Left lung (tissue), 10 donors: ENCODE results near the gene PRPF39. TPM values are rescaled to one million over a fixed set of nuclear protein-coding genes. Genes with fewer than 3 reads are reported as not detected.

Experiments used
- ATAC-seq: fragments of 200-7000 bp; cut with Tn5 transposase; one replicate; pipeline ENCODE4 v1.9.1; 2020; ENCODE audit warnings: moderate library complexity
- DNase-seq, 4 donors: peaks; one replicate each; pipeline ENCODE4 v3.0.0-alpha.2; 2013 to 2020
- H3K27ac ChIP-seq, 2 donors: fragments of 200-600 bp; sonication (generic) in 1 of 2; one replicate each; pipeline versions ENCODE4 v1.5.0 to v1.8.0; 2020 to 2021
- H3K27me3 ChIP-seq, 2 donors: fragments of 200-600 bp; sonication (generic) in 1 of 2; one replicate each; pipeline versions ENCODE4 v1.5.0 to v1.8.0; 2020 to 2021
- H3K36me3 ChIP-seq, 2 donors: fragments of 200-600 bp; sonication (generic) in 1 of 2; one replicate each; pipeline versions ENCODE4 v1.5.0 to v1.8.0; 2020 to 2021
- H3K4me1 ChIP-seq, 2 donors: fragments of 200-600 bp; one replicate each; pipeline ENCODE4 v1.8.0; 2021
- H3K4me3 ChIP-seq, 2 donors: fragments of 200-600 bp; sonication (generic) in 1 of 2; one replicate each; pipeline versions ENCODE4 v1.5.0 to v1.8.0; 2020 to 2021; ENCODE audit warnings: mild to moderate bottlenecking in 1 of 2
- H3K9me3 ChIP-seq, 2 donors: fragments of 200-600 bp; sonication (generic) in 1 of 2; one replicate each; pipeline versions ENCODE4 v1.5.0 to v1.8.0; 2020 to 2021
- intact Hi-C, 2 donors: fragments of 100-400 bp; cut with DNase I; formaldehyde crosslinking; loops; one replicate each; pipeline versions ENCODE4 v1.11.2 to v1.14.2; 2022
- polyA plus RNA-seq, 6 donors: library from polyadenylated mRNA; unstranded; fragments of 120-200 nt; gene quantifications; one replicate each; pipeline ENCODE4 v1.2.1, GENCODE V29; 2013; ENCODE audit not compliant: insufficient read length in 6 of 6
- total RNA-seq, 2 donors: library from RNA; stranded (reverse); fragmentation: NEBNext Ultra II Directional; extraction: Animal tissue kit (Norgen Biotek cat#: 25700); gene quantifications; one replicate each; pipeline ENCODE4 v1.2.1, GENCODE V29; 2021
- TF ChIP-seq, protein P1 (sequence below), 2 donors: fragments of 200-600 bp; sonication (generic) in 1 of 2; IDR thresholded peaks; one replicate each; pipeline versions ENCODE4 v1.5.0 to v1.8.0; 2021; ENCODE audit warnings: antibody characterized with exemption in 2 of 2
- donor health status: DM: no; HTN: yes; CAD: no.
- donor health status: DM: no; HTN: no; CAD: no.

Gene PRPF39
- total and polyA plus RNA-seq, 8 donors: 18.5 to 103 (median 73.8) TPM

DNA sequence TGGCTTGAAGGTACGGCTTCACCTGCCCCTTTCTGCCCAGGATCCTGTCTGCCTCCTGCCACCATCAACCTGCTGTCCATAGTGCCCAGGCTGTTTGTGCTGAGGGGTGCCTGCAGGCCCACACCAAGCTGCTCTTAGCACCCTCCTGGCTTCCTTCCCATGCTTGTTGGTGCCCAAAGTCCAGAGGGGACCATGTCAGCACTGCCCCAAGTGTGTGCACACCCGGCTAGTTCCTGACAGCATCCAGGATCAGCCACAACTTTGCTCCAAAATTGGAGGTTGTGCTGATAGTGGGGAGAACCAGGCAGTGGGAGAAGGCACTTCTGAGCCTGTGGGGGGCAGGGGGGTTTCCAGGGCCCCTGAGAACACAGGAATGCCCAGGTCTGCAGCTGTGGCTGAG is 44.5 kb upstream of the PRPF39 start:
- Histone ChIP-seq H3K27ac (no peak overlapping the region), H3K4me1 (no peaks in the 10 kb centered on the region), H3K9me3 (peaks cover 0 to 12% of the 10 kb centered on the region in 2 donors), H3K36me3 (peaks cover 0 to 37% of the 10 kb centered on the region in 2 donors), H3K4me3 (no peak overlapping the region), H3K27me3 (no peaks in the 10 kb centered on the region)
- TF ChIP-seq, protein P1, sequence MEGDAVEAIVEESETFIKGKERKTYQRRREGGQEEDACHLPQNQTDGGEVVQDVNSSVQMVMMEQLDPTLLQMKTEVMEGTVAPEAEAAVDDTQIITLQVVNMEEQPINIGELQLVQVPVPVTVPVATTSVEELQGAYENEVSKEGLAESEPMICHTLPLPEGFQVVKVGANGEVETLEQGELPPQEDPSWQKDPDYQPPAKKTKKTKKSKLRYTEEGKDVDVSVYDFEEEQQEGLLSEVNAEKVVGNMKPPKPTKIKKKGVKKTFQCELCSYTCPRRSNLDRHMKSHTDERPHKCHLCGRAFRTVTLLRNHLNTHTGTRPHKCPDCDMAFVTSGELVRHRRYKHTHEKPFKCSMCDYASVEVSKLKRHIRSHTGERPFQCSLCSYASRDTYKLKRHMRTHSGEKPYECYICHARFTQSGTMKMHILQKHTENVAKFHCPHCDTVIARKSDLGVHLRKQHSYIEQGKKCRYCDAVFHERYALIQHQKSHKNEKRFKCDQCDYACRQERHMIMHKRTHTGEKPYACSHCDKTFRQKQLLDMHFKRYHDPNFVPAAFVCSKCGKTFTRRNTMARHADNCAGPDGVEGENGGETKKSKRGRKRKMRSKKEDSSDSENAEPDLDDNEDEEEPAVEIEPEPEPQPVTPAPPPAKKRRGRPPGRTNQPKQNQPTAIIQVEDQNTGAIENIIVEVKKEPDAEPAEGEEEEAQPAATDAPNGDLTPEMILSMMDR (IDR thresholded peaks at IDR 0.05): no peak
- ATAC-seq (no peak), DNase-seq (no peak)
- intact Hi-C loops: no loop called here

DNA sequence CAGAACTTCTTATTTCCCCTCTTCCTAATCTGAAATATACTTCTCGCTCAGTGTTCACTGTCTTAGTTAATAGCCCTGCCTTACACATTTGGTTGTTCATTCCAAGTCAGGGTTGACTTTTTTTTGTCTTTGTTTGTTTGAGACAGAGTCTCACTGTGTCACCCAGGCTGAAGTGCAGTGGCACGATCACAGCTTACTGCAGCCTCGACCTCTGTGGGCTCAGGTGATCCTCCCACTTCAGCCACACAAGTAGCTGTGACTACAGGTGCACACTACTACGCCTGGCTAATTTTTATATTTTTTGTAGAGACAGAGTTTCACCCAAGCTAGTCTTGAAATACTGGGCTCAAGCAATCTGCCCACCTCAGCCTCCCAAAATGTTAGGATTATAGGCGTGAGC is 42.3 kb upstream of the PRPF39 start:
- TF ChIP-seq, protein P1 (IDR thresholded peaks at IDR 0.05): no peak

DNA sequence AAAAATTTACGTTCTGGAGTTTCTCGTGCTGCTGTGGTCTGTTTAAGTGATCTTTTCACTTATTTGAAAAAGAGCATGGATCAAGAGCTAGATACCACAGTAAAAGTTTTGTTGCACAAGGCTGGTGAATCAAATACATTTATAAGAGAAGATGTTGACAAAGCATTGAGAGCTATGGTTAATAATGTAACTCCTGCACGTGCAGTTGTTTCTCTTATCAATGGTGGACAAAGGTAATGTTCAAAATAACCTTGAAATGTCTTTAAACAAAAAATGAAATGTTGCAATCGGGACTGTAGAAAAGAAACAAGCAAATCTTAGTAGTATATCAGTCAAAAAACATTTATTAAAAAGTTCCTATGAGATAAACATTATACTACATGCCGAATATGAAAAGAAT is 39.3 kb upstream of the PRPF39 start:
- ATAC-seq (no peak), DNase-seq (no peak)
- Histone ChIP-seq H3K9me3 (no peaks in the 10 kb centered on the region), H3K36me3 (peaks cover 0 to 39% of the 10 kb centered on the region in 2 donors), H3K27me3 (no peaks in the 10 kb centered on the region), H3K4me1 (no peaks in the 10 kb centered on the region), H3K27ac (no peak overlapping the region), H3K4me3 (no peak overlapping the region)
- TF ChIP-seq, protein P1 (IDR thresholded peaks at IDR 0.05): no peak
- intact Hi-C loops: no loop called here

More for the DNA sequence above, 42.3 kb upstream of the PRPF39 start:
- Histone ChIP-seq H3K36me3 (peaks cover 0 to 49% of the 10 kb centered on the region in 2 donors), H3K4me3 (no peak overlapping the region), H3K27me3 (no peaks in the 10 kb centered on the region), H3K27ac (no peak overlapping the region), H3K4me1 (no peaks in the 10 kb centered on the region), H3K9me3 (peaks cover 0 to 12% of the 10 kb centered on the region in 2 donors)
- ATAC-seq: no peak
- no peak for DNase-seq
- intact Hi-C loops: no loop called here

DNA sequence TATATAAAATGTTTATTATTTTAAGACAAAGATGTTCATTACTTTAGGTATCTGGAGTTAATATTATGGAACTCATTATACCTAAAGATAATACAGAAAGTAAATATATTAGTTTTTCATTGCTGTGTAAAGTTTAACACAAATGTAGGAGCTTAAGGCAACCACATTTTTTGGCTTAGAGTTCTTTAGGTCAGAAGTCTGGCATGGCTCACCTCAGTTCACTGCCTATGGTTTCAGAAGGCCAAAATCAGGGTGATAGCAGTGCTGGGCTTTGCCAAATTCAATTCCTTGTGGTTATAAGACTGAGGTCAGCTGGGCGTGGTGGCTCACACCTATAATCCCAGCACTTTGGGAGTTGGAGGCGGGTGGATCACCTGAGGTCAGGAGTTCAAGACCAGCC is 35.5 kb upstream of the PRPF39 start:
- no peak overlapping the region for H3K4me3 ChIP-seq
- no peak for DNase-seq
- TF ChIP-seq, protein P1 (IDR thresholded peaks at IDR 0.05): no peak
- intact Hi-C loops: no loop called here
- H3K36me3 ChIP-seq: peaks cover 0 to 45% of the 10 kb centered on the region in 2 donors
- no peak for ATAC-seq
- no peaks in the 10 kb centered on the region for H3K9me3 ChIP-seq
- no peaks in the 10 kb centered on the region for H3K4me1 ChIP-seq
- H3K27ac ChIP-seq: no peak overlapping the region
- H3K27me3 ChIP-seq: no peaks in the 10 kb centered on the region

DNA sequence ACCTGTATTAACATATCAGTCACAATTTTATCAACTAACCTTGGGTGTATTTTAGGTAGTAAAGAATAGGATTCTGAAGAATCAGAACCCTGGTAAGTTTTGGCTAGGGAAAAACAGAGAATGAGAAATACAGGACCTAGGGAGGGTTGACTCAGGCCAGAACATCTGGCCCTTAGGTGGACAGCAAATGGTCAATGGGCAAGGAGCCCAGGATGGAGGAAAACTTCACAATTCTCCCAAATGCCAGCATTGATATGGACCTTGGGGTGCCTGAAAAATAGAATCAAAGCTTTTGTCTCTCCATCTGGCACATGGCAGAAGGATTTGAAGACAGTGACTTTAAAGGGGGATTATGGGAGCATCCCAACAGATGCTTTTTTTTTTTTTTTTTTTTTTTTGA is 32.7 kb upstream of the PRPF39 start:
- no peak overlapping the region for H3K4me3 ChIP-seq
- H3K27me3 ChIP-seq: no peaks in the 10 kb centered on the region
- ATAC-seq (no peak), DNase-seq (no peak)
- H3K36me3 ChIP-seq: peaks cover 0 to 52% of the 10 kb centered on the region in 2 donors
- H3K4me1 ChIP-seq: no peaks in the 10 kb centered on the region
- TF ChIP-seq, protein P1 (IDR thresholded peaks at IDR 0.05): no peak
- intact Hi-C loops: no loop called here
- no peaks in the 10 kb centered on the region for H3K9me3 ChIP-seq
- H3K27ac ChIP-seq: no peak overlapping the region
